Calu3 (cell line): ENCODE data around the gene MUC21. TPM values are rescaled to one million over a fixed set of nuclear protein-coding genes. Genes with fewer than 3 reads are reported as not detected.
"Not testable (repeated sequence)": the region's sequence is repeated elsewhere in the genome, so short reads cannot be mapped to it uniquely, and the experiment has no call there.

Experiments used
- BruUV-seq: library from RNA; stranded (reverse); fragments of 400-500 nt; replicated peaks from 2 replicates; lab custom pipeline; 2021; lab: Mats Ljungman, UMichigan
- CTCF ChIA-PET: fragments of 300-600 bp; sonication (Branson Sonifier 250); formaldehyde crosslinking; loops from one replicate; lab custom pipeline; 2022; ENCODE audit warnings: antibody characterized with exemption; lab: Charles Lee
- DNase-seq: peaks from one replicate; pipeline ENCODE4 v3.0.0; 2022
- H3K27ac Mint-ChIP-seq: one replicate; pipeline ENCODE4 v1.8.0; 2022; ENCODE audit warnings: mixed read lengths; ENCODE audit not compliant: unreplicated experiment
- H3K27me3 Mint-ChIP-seq: one replicate; pipeline ENCODE4 v1.8.0; 2022; ENCODE audit warnings: mixed read lengths; ENCODE audit not compliant: unreplicated experiment
- H3K36me3 Mint-ChIP-seq: one replicate; pipeline ENCODE4 v1.8.0; 2022; ENCODE audit warnings: mild to moderate bottlenecking, moderate library complexity, mixed read lengths; ENCODE audit not compliant: insufficient read depth, unreplicated experiment
- H3K4me1 Mint-ChIP-seq: one replicate; pipeline ENCODE4 v1.8.0; 2022; ENCODE audit warnings: mild to moderate bottlenecking, low read depth, mixed read lengths; ENCODE audit not compliant: unreplicated experiment
- H3K4me3 Mint-ChIP-seq: one replicate; pipeline ENCODE4 v1.8.0; 2022; ENCODE audit warnings: mild to moderate bottlenecking, low read depth, moderate library complexity, mixed read lengths; ENCODE audit not compliant: unreplicated experiment
- H3K9me3 Mint-ChIP-seq: one replicate; pipeline ENCODE4 v1.8.0; 2022; ENCODE audit warnings: low read depth, mixed read lengths; ENCODE audit not compliant: unreplicated experiment
- intact Hi-C: fragments of 100-400 bp; cut with micrococcal nuclease; formaldehyde crosslinking; loops from one replicate; pipeline ENCODE4 v1.10.0; 2022; ENCODE audit not compliant: unreplicated experiment
- total RNA-seq: library from RNA; stranded (reverse); gene quantifications from 2 replicates; pipeline ENCODE4 v1.2.3, GENCODE V29; 2022
- TF ChIP-seq, protein P1 (sequence below): fragments of 200-600 bp; IDR thresholded peaks from one replicate; pipeline ENCODE4 v1.8.0; 2022; ENCODE audit warnings: antibody characterized with exemption; ENCODE audit not compliant: unreplicated experiment

The MUC21 gene
- total RNA-seq, 1 experiment from 2014 or later: not detected

DNA sequence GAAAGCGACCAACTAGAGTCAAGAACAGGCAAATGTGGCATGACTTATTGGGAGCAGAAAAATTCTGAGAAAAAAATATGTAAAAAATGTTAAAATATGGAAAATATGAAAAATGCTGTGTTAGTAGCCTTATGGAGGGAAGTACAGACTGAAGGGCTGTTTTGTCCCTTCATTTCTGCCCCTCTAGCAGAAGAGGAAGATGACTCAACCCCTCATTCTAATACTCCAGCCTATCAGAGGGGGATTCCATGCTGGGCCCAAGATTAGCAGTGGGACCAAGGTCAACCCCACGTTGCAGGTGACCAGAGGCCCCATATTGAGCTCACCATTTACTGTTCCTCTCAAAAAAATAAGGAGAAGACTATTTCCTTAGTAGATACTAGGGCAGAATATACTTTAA lies 8.4 kb downstream of the MUC21 start:
- intact Hi-C loops: no loop called here
- no peak for DNase-seq
- TF ChIP-seq, protein P1, sequence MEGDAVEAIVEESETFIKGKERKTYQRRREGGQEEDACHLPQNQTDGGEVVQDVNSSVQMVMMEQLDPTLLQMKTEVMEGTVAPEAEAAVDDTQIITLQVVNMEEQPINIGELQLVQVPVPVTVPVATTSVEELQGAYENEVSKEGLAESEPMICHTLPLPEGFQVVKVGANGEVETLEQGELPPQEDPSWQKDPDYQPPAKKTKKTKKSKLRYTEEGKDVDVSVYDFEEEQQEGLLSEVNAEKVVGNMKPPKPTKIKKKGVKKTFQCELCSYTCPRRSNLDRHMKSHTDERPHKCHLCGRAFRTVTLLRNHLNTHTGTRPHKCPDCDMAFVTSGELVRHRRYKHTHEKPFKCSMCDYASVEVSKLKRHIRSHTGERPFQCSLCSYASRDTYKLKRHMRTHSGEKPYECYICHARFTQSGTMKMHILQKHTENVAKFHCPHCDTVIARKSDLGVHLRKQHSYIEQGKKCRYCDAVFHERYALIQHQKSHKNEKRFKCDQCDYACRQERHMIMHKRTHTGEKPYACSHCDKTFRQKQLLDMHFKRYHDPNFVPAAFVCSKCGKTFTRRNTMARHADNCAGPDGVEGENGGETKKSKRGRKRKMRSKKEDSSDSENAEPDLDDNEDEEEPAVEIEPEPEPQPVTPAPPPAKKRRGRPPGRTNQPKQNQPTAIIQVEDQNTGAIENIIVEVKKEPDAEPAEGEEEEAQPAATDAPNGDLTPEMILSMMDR: no peak
- no peak overlapping the region for H3K4me3 Mint-ChIP-seq
- no peaks in the 10 kb centered on the region for H3K27me3 Mint-ChIP-seq
- H3K27ac Mint-ChIP-seq: no peak overlapping the region
- BruUV-seq: no TSS peak
- H3K4me1 Mint-ChIP-seq: no peaks in the 10 kb centered on the region
- no peaks in the 10 kb centered on the region for H3K36me3 Mint-ChIP-seq
- CTCF ChIA-PET: interaction anchor here (0.6 to 1.3 kb wide), 3 partner anchors 10 to 88 kb away, joined by 3 to 4 read pairs (median 3); no protein-coding TSS in a partner anchor
- H3K9me3 Mint-ChIP-seq: no peaks in the 10 kb centered on the region

DNA sequence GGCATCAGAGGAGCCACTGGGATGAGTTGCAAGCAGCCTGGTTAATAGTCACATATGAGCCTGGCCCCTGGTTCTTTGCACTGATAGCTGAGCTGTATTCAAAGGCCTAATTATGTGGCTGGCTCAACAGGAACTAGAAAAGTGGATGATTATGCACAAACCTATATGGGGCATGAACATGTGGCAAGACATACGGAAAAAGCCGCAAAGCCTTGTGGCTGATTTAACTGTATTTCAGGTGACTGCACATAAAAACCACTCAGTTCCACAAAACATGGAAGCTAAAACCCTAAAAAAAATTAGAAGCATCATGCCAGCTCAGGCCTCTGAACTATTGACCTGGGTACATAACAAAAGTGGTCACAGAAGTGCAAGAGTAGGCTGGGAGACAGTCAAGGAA lies 13.8 kb downstream of the MUC21 start:
- BruUV-seq: no TSS peak
- CTCF ChIA-PET: interaction anchor here (0.6 kb wide), 1 partner anchor 58 kb away, joined by 4 read pairs; no protein-coding TSS in a partner anchor
- peaks cover under 1% of the 10 kb centered on the region for H3K4me1 Mint-ChIP-seq
- no peaks in the 10 kb centered on the region for H3K27me3 Mint-ChIP-seq
- DNase-seq: no peak
- TF ChIP-seq, protein P1: no peak
- no peak overlapping the region for H3K27ac Mint-ChIP-seq
- intact Hi-C loops: no loop called here
- peaks cover 5% of the 10 kb centered on the region for H3K36me3 Mint-ChIP-seq
- no peak overlapping the region for H3K4me3 Mint-ChIP-seq
- H3K9me3 Mint-ChIP-seq: peaks cover 6% of the 10 kb centered on the region

DNA sequence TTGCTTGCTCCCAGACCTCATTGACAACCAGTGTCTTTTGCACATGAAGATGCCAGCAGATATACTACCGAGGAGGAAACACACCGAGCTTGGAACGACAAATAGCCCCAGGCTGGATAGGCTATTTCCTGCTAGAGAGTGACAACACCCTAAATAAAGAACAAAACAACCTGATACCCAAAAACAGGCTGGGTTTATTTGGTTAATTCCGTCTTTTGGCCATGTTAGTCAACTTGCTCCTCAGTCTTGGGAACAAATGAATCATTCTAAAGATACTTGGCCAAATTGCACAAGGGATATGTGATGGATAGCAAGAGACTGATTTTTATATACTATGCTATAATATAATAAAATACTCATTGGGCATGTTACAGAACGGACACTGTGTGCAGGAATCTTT lies 15.3 kb downstream of the MUC21 start:
- peaks cover 8% of the 10 kb centered on the region for H3K9me3 Mint-ChIP-seq
- no peak overlapping the region for H3K4me3 Mint-ChIP-seq
- H3K4me1 Mint-ChIP-seq: peaks cover 10% of the 10 kb centered on the region
- H3K27me3 Mint-ChIP-seq: no peaks in the 10 kb centered on the region
- H3K36me3 Mint-ChIP-seq: peaks cover 10% of the 10 kb centered on the region
- no TSS peak for BruUV-seq
- intact Hi-C loops: no loop called here
- TF ChIP-seq, protein P1: no peak
- CTCF ChIA-PET: no interaction called here
- DNase-seq: no peak
- H3K27ac Mint-ChIP-seq: no peak overlapping the region

- intact Hi-C loops: loop anchor here (10.0 kb wide), 1 partner anchor 65 kb away; the partner anchor contains the start of gene SFTA2
- BruUV-seq, H3K9me3 Mint-ChIP-seq, CTCF ChIA-PET, DNase-seq, H3K27me3 Mint-ChIP-seq, H3K27ac Mint-ChIP-seq, H3K4me3 Mint-ChIP-seq: not testable (repeated sequence)
- Mint-ChIP-seq H3K36me3 (peaks cover 23% of the 10 kb centered on the region), H3K4me1 (peaks cover 24% of the 10 kb centered on the region)
Observed at GRCh38 chr6:31000067-31000860, 16.7 kb downstream of the MUC21 start.
